ENCODE results near the gene COLGALT1. TPM values are rescaled to one million over a fixed set of nuclear protein-coding genes. Genes with fewer than 3 reads are reported as not detected.
A peak's percentile ranks its signal among the peaks of the same experiment; 100 is the strongest.
"Not testable (repeated sequence)": the region's sequence is repeated elsewhere in the genome, so short reads cannot be mapped to it uniquely, and the experiment has no call there.

Gene COLGALT1
- total RNA-seq, 2 experiments from 2014 or later: 55.4 to 62.0 TPM

- DNase-seq; H3K4me1 Mint-ChIP-seq; POLR2A ChIA-PET; H3K9me3 Mint-ChIP-seq; H3K27ac Mint-ChIP-seq; H3K4me3 Mint-ChIP-seq; H3K36me3 Mint-ChIP-seq (ENCODE audit: low read depth): not testable (repeated sequence)
- H3K27me3 Mint-ChIP-seq: peaks cover 21% of the 10 kb centered on the region
- CTCF ChIA-PET: interaction anchor here (0.7 kb wide), 1 partner anchor 865 kb away, joined by 4 read pairs; no protein-coding TSS in a partner anchor
Observed at GRCh38 chr19:17598063-17598462, 42.6 kb downstream of the COLGALT1 start.

- H3K4me3 Mint-ChIP-seq: no peak overlapping the region
- no peak for DNase-seq
- H3K27ac Mint-ChIP-seq: no peak overlapping the region
- H3K27me3 Mint-ChIP-seq: peaks cover 23% of the 10 kb centered on the region
- ChIA-PET POLR2A (no interaction called here), CTCF (interaction anchor here (1.3 kb wide), 1 partner anchor 8 kb away, joined by 3 read pairs; no protein-coding TSS in a partner anchor)
- peaks cover 3% of the 10 kb centered on the region for H3K4me1 Mint-ChIP-seq
- H3K9me3 Mint-ChIP-seq: no peaks in the 10 kb centered on the region
- no peaks in the 10 kb centered on the region for H3K36me3 Mint-ChIP-seq (ENCODE audit: low read depth)
Observed at GRCh38 chr19:17598953-17599352, 43.5 kb downstream of the COLGALT1 start.

GRCh38 chr19:17599780-17600179 is 44.3 kb downstream of the COLGALT1 start:
- peaks cover 3% of the 10 kb centered on the region for H3K4me1 Mint-ChIP-seq
- H3K27ac Mint-ChIP-seq: no peak overlapping the region
- no peaks in the 10 kb centered on the region for H3K36me3 Mint-ChIP-seq (ENCODE audit: low read depth)
- peaks cover 31% of the 10 kb centered on the region for H3K27me3 Mint-ChIP-seq
- no peaks in the 10 kb centered on the region for H3K9me3 Mint-ChIP-seq
- DNase-seq: no peak
- POLR2A ChIA-PET: no interaction called here
- no peak overlapping the region for H3K4me3 Mint-ChIP-seq
- CTCF ChIA-PET: interaction anchor here (0.8 to 1.3 kb wide), 2 partner anchors 9 to 26 kb away, joined by 3 read pairs; no protein-coding TSS in a partner anchor

GRCh38 chr19:17601683-17602082 is 46.2 kb downstream of the COLGALT1 start:
- H3K36me3 Mint-ChIP-seq (ENCODE audit: low read depth): no peaks in the 10 kb centered on the region
- ChIA-PET CTCF (no interaction called here), POLR2A (no interaction called here)
- no peaks in the 10 kb centered on the region for H3K9me3 Mint-ChIP-seq
- no peak for DNase-seq
- peaks cover 34% of the 10 kb centered on the region for H3K27me3 Mint-ChIP-seq
- H3K4me1 Mint-ChIP-seq: peaks cover 9% of the 10 kb centered on the region
- no peak overlapping the region for H3K4me3 Mint-ChIP-seq
- H3K27ac Mint-ChIP-seq: no peak overlapping the region

GRCh38 chr19:17602217-17602616 is 46.8 kb downstream of the COLGALT1 start:
- ChIA-PET POLR2A (no interaction called here), CTCF (no interaction called here)
- Mint-ChIP-seq H3K9me3 (no peaks in the 10 kb centered on the region), H3K4me1 (peaks cover 12% of the 10 kb centered on the region), H3K27me3 (peaks cover 37% of the 10 kb centered on the region), H3K36me3 (ENCODE audit: low read depth) (no peaks in the 10 kb centered on the region), H3K4me3 (no peak overlapping the region), H3K27ac (no peak overlapping the region)
- DNase-seq: no peak

- CTCF ChIA-PET: interaction anchor here (0.7 to 1.7 kb wide), 3 partner anchors 34 to 256 kb away, joined by 3 read pairs; partner anchors contain the start of gene RPL18A
- no peak overlapping the region for H3K4me3 Mint-ChIP-seq
- H3K4me1 Mint-ChIP-seq: peaks cover 12% of the 10 kb centered on the region
- H3K9me3 Mint-ChIP-seq: no peaks in the 10 kb centered on the region
- no peaks in the 10 kb centered on the region for H3K36me3 Mint-ChIP-seq (ENCODE audit: low read depth)
- no peak for DNase-seq
- H3K27ac Mint-ChIP-seq: no peak overlapping the region
- POLR2A ChIA-PET: no interaction called here
- H3K27me3 Mint-ChIP-seq: peaks cover 37% of the 10 kb centered on the region
Observed at GRCh38 chr19:17602872-17603510, 47.5 kb downstream of the COLGALT1 start.

GRCh38 chr19:17604372-17605025 is 49.0 kb downstream of the COLGALT1 start:
- ChIA-PET CTCF (interaction anchor here (0.6 to 2.2 kb wide), 4 partner anchors 28 to 109 kb away, joined by 3 to 6 read pairs (median 4); no protein-coding TSS in a partner anchor), POLR2A (interaction anchor here (0.6 kb wide), 1 partner anchor 110 kb away, joined by 3 read pairs; no protein-coding TSS in a partner anchor)
- H3K4me1 Mint-ChIP-seq: peaks cover 12% of the 10 kb centered on the region
- H3K9me3 Mint-ChIP-seq: peaks cover 2% of the 10 kb centered on the region
- H3K27me3 Mint-ChIP-seq: peaks cover 37% of the 10 kb centered on the region
- DNase-seq: no peak
- no peaks in the 10 kb centered on the region for H3K36me3 Mint-ChIP-seq (ENCODE audit: low read depth)
- H3K27ac Mint-ChIP-seq: no peak overlapping the region
- H3K4me3 Mint-ChIP-seq: no peak overlapping the region

GRCh38 chr19:17605117-17605516 is 49.7 kb downstream of the COLGALT1 start:
- ChIA-PET CTCF (interaction anchor here (0.6 to 2.2 kb wide), 5 partner anchors 29 to 327 kb away, joined by 3 to 7 read pairs (median 4); partner anchors contain the start of gene CCDC124), POLR2A (no interaction called here)
- Mint-ChIP-seq H3K4me3 (no peak overlapping the region), H3K27ac (no peak overlapping the region), H3K4me1 (peaks cover 12% of the 10 kb centered on the region), H3K27me3 (peaks cover 37% of the 10 kb centered on the region), H3K36me3 (ENCODE audit: low read depth) (no peaks in the 10 kb centered on the region), H3K9me3 (peaks cover 2% of the 10 kb centered on the region)
- DNase-seq: no peak

- POLR2A ChIA-PET: no interaction called here
- Mint-ChIP-seq H3K27me3 (peaks cover 36% of the 10 kb centered on the region), H3K4me1 (peaks cover 11% of the 10 kb centered on the region), H3K4me3 (peak overlapping the region; percentile 68), H3K9me3 (peaks cover 2% of the 10 kb centered on the region), H3K27ac (peak overlapping the region; percentile 75), H3K36me3 (ENCODE audit: low read depth) (no peaks in the 10 kb centered on the region)
- peak; percentile 77 for DNase-seq
- CTCF ChIA-PET: interaction anchor here (0.6 to 3.8 kb wide), 16 partner anchors 11 to 465 kb away, joined by 3 to 19 read pairs (median 4); partner anchors contain the start of genes CCDC124 and RPL18A
Observed at GRCh38 chr19:17605761-17606589, 50.5 kb downstream of the COLGALT1 start.

GRCh38 chr19:17606590-17607185 is 51.2 kb downstream of the COLGALT1 start:
- ChIA-PET POLR2A (no interaction called here), CTCF (interaction anchor here (0.6 to 3.8 kb wide), 14 partner anchors 10 to 465 kb away, joined by 3 to 19 read pairs (median 4); partner anchors contain the start of genes CCDC124 and RPL18A)
- Mint-ChIP-seq H3K27ac (peak overlapping the region; percentile 75), H3K36me3 (ENCODE audit: low read depth) (no peaks in the 10 kb centered on the region), H3K27me3 (peaks cover 29% of the 10 kb centered on the region), H3K9me3 (peaks cover 2% of the 10 kb centered on the region), H3K4me1 (peaks cover 10% of the 10 kb centered on the region), H3K4me3 (peak overlapping the region; percentile 68)
- DNase-seq: no peak

GRCh38 chr19:17607936-17608335 is 52.5 kb downstream of the COLGALT1 start:
- peaks cover 21% of the 10 kb centered on the region for H3K27me3 Mint-ChIP-seq
- H3K27ac Mint-ChIP-seq: no peak overlapping the region
- H3K4me3 Mint-ChIP-seq: no peak overlapping the region
- POLR2A ChIA-PET: no interaction called here
- CTCF ChIA-PET: interaction anchor here (3.8 kb wide), 1 partner anchor 14 kb away, joined by 19 read pairs; no protein-coding TSS in a partner anchor
- H3K36me3 Mint-ChIP-seq (ENCODE audit: low read depth): no peaks in the 10 kb centered on the region
- DNase-seq: no peak
- peaks cover 2% of the 10 kb centered on the region for H3K9me3 Mint-ChIP-seq
- peaks cover 9% of the 10 kb centered on the region for H3K4me1 Mint-ChIP-seq

- DNase-seq: no peak
- CTCF ChIA-PET: interaction anchor here (1.5 kb wide), 1 partner anchor 12 kb away, joined by 6 read pairs; no protein-coding TSS in a partner anchor
- POLR2A ChIA-PET: interaction anchor here (0.9 kb wide), 1 partner anchor 89 kb away, joined by 3 read pairs; no protein-coding TSS in a partner anchor
Observed at GRCh38 chr19:17610384-17610783, 54.9 kb downstream of the COLGALT1 start.

More at GRCh38 chr19:17610384-17610783, 54.9 kb downstream of the COLGALT1 start:
- H3K4me3 Mint-ChIP-seq: no peak overlapping the region
- H3K36me3 Mint-ChIP-seq (ENCODE audit: low read depth): no peaks in the 10 kb centered on the region
- peaks cover 7% of the 10 kb centered on the region for H3K27me3 Mint-ChIP-seq
- H3K27ac Mint-ChIP-seq: no peak overlapping the region
- peaks cover 2% of the 10 kb centered on the region for H3K9me3 Mint-ChIP-seq
- peaks cover 9% of the 10 kb centered on the region for H3K4me1 Mint-ChIP-seq

All from activated CD4-positive, alpha-beta T cell treated with anti-CD3 and anti-CD28 coated beads, Interleukin-2, amount 10 ng/mL, durations not matched to agents 7 days and 5 days (primary cell).